GM12878 (cell line): ENCODE results near the gene SEMA3G. TPM values are rescaled to one million over a fixed set of nuclear protein-coding genes. Genes with fewer than 3 reads are reported as not detected.

ENCODE experiments used
- ATAC-seq: fragments of 200-7000 bp; cut with Tn5 transposase; 3 replicates; pipeline ENCODE4 v1.9.1; 2020; ENCODE audit warnings: mild to moderate bottlenecking, moderate library complexity
- BruUV-seq: library from RNA; stranded (reverse); fragments of 400-500 nt; replicated peaks from 2 replicates; lab custom pipeline; 2021; lab: Mats Ljungman, UMichigan
- CTCF ChIA-PET: fragments of 300-600 bp; sonication (Branson Sonifier 250); formaldehyde crosslinking; extraction: SDS; loops from one replicate; lab custom pipeline; 2021; ENCODE audit warnings: inconsistent platforms; lab: Yijun Ruan, JAX
- POLR2A ChIA-PET: fragments of 350-600 bp; formaldehyde crosslinking; extraction: SDS; loops from one replicate; lab custom pipeline; 2021; ENCODE audit warnings: inconsistent platforms; lab: Charles Lee
- RAD21 ChIA-PET: fragments of 300-600 bp; sonication (Branson Sonifier 250); formaldehyde crosslinking; loops from one replicate; lab custom pipeline; 2023; ENCODE audit warnings: antibody characterized with exemption; ENCODE audit not compliant: unreplicated experiment; lab: Charles Lee
- SMC1A ChIA-PET: fragments of 300-600 bp; sonication (Branson Sonifier 250); formaldehyde crosslinking; loops from one replicate; lab custom pipeline; 2023; ENCODE audit not compliant: unreplicated experiment, uncharacterized antibody; lab: Charles Lee
- DNase-seq: peaks from one replicate; pipeline ENCODE4 v3.0.0-alpha.2; 2011; ENCODE audit warnings: low read depth, low spot score
- FAIRE-seq: peaks from 3 replicates; lab custom pipeline; 2011; peaks lifted over from hg19 to GRCh38; lab: Jason Lieb, UNC
- H2AFZ ChIP-seq: 2 replicates; pipeline ENCODE4 v1.6.0; 2011; ENCODE audit warnings: low read depth, low read length, control low read depth; ENCODE audit not compliant: control insufficient read depth
- H3K27ac ChIP-seq: 2 replicates; pipeline ENCODE4 v1.5.1; 2011; ENCODE audit warnings: control low read depth; ENCODE audit not compliant: control insufficient read depth, insufficient read depth
- H3K27me3 ChIP-seq, 2 experiments: replicated peaks in 1 of 2; 2 replicates each; pipeline versions ENCODE4 v1.6.0 to v1.6.1; 2011; ENCODE audit warnings: low read length in 1 of 2; ENCODE audit not compliant: control insufficient read depth in 2 of 2, insufficient read depth in 2 of 2
- H3K36me3 ChIP-seq, 2 experiments: 2 replicates each; pipeline ENCODE4 v1.5.1; 2011; ENCODE audit warnings: low read length in 1 of 2; ENCODE audit not compliant: control insufficient read depth in 2 of 2, insufficient read depth in 2 of 2
- H3K4me1 ChIP-seq: 2 replicates; pipeline ENCODE4 v1.6.1; 2011; ENCODE audit warnings: mild to moderate bottlenecking, low read length, moderate library complexity, mixed read lengths; ENCODE audit not compliant: control insufficient read depth, insufficient read depth
- H3K4me2 ChIP-seq: 2 replicates; pipeline ENCODE4 v1.6.0; 2011; ENCODE audit warnings: control low read depth; ENCODE audit not compliant: control insufficient read depth, insufficient read depth
- H3K4me3 ChIP-seq: fragments of 200-600 bp; sonication (generic); 2 replicates; pipeline ENCODE4 v1.5.1; 2016
- H3K79me2 ChIP-seq: 2 replicates; pipeline ENCODE4 v1.6.0; 2011; ENCODE audit warnings: low read length; ENCODE audit not compliant: control insufficient read depth, insufficient read depth
- H3K9ac ChIP-seq: 2 replicates; pipeline ENCODE4 v1.8.0; 2011; ENCODE audit warnings: low read length, control low read depth, mixed read lengths; ENCODE audit not compliant: control insufficient read depth, insufficient read depth
- H3K9me3 ChIP-seq: replicated peaks from 3 replicates; pipeline ENCODE4 v1.5.1; 2011; ENCODE audit warnings: mild to moderate bottlenecking, low read length; ENCODE audit not compliant: control insufficient read depth, insufficient read depth
- H4K20me1 ChIP-seq: 2 replicates; pipeline ENCODE4 v1.6.0; 2011; ENCODE audit not compliant: control insufficient read depth, insufficient read depth
- CBX5 ChIP-seq: sonication (generic); IDR thresholded peaks from 2 replicates; pipeline ENCODE4 v1.6.1; 2016; ENCODE audit warnings: low read depth, moderate library complexity, mild to moderate bottlenecking, inconsistent platforms
- NFYA ChIP-seq: IDR thresholded peaks from 2 replicates; pipeline ENCODE4 v1.6.1; 2011; ENCODE audit warnings: low read depth, mild to moderate bottlenecking, low read length, improper control_type of control experiment, borderline replicate concordance
- SMAD1 ChIP-seq: fragments of 450-650 bp; IDR thresholded peaks from 2 replicates; pipeline ENCODE4 v1.6.1; 2018; ENCODE audit warnings: mild to moderate bottlenecking, low read depth; ENCODE audit not compliant: partially characterized antibody
- SRF ChIP-seq, 2 experiments: IDR thresholded peaks; 2 replicates each; pipeline ENCODE4 v1.6.1; 2011; ENCODE audit warnings: low read depth in 2 of 2, low read length in 2 of 2, mild to moderate bottlenecking in 1 of 2, moderate library complexity in 1 of 2
- ZNF384 ChIP-seq: IDR thresholded peaks from 2 replicates; pipeline ENCODE4 v1.6.1; 2012; ENCODE audit warnings: low read depth, mild to moderate bottlenecking, low read length, improper control_type of control experiment, borderline replicate concordance
- ZNF687 ChIP-seq: fragments of 450-650 bp; IDR thresholded peaks from 2 replicates; pipeline ENCODE4 v1.6.1; 2017; ENCODE audit warnings: mild to moderate bottlenecking, moderate library complexity
- WGBS: methylation state at CpG from one replicate; pipeline ENCODE4 v1.1.6; 2016; ENCODE audit warnings: low lambda C conversion rate; ENCODE audit not compliant: insufficient replicate concordance, insufficient coverage; ENCODE audit errors: missing lambda C conversion rate; 5-methylcytosine and 5-hydroxymethylcytosine counted together
- in situ Hi-C: fragments of 300-500 bp; cut with MboI; formaldehyde crosslinking; loops from 9 replicates; pipeline ENCODE4 v1.14.3; 2018; ENCODE audit warnings: mixed read lengths
- intact Hi-C: fragments of 100-400 bp; cut with micrococcal nuclease; formaldehyde crosslinking; loops from one replicate; pipeline ENCODE4 v1.14.2; 2022; ENCODE audit not compliant: unreplicated experiment
- polyA plus RNA-seq, 11 experiments: library from polyadenylated mRNA; depleted of rRNA in 4 of 11; unstranded in 6 of 11; stranded (reverse) in 5 of 11; fragments of >200 nt; fragmentation: Nextera tagmentation in 4 of 11; fragmentation: Illumina TruSeq in 1 of 11; extraction: Ambion mirVana in 4 of 11; extraction: Trizol in 1 of 11; gene quantifications; 1 replicate in 1 of 11; 2 replicates in 10 of 11; pipeline versions ENCODE4 v1.2.1 to v1.2.3, GENCODE V29; 2011 to 2016; ENCODE audit warnings: inconsistent platforms in 2 of 11, missing spikeins in 2 of 11, low read depth in 1 of 11
- total RNA-seq, 4 experiments: library from RNA; depleted of rRNA in 3 of 4; stranded (reverse); fragments of >200 nt in 3 of 4; fragmentation: Illumina TruSeq in 1 of 4; extraction: Trizol in 1 of 4; gene quantifications; 2 replicates each; pipeline versions ENCODE4 v1.2.1 to v1.2.3, GENCODE V29; 2013 to 2021
- TF ChIP-seq, protein P1 (sequence below), 3 experiments: IDR thresholded peaks in 2 of 3; conservative IDR thresholded peaks in 1 of 3; 2 replicates each; pipeline ENCODE4 v1.5.1; 2011; ENCODE audit warnings: low read depth in 3 of 3, low read length in 3 of 3, mild to moderate bottlenecking in 3 of 3, control low read depth in 2 of 3, moderate library complexity in 2 of 3, inconsistent platforms in 1 of 3, mixed read lengths in 1 of 3; ENCODE audit not compliant: control insufficient read depth in 2 of 3, insufficient read depth in 1 of 3; ENCODE audit errors: extremely low read depth in 1 of 3
- TF ChIP-seq, protein P2 (sequence below): IDR thresholded peaks from 2 replicates; pipeline ENCODE4 v1.6.1; 2012; ENCODE audit warnings: low read depth, low read length, improper control_type of control experiment

Gene SEMA3G
- total and polyA plus RNA-seq, 10 of the 15 experiments (the other 5 are each of a cell fraction or from before 2014, with no cell fraction given), result 0.03 to 0.04 TPM; not detected in 8

DNA sequence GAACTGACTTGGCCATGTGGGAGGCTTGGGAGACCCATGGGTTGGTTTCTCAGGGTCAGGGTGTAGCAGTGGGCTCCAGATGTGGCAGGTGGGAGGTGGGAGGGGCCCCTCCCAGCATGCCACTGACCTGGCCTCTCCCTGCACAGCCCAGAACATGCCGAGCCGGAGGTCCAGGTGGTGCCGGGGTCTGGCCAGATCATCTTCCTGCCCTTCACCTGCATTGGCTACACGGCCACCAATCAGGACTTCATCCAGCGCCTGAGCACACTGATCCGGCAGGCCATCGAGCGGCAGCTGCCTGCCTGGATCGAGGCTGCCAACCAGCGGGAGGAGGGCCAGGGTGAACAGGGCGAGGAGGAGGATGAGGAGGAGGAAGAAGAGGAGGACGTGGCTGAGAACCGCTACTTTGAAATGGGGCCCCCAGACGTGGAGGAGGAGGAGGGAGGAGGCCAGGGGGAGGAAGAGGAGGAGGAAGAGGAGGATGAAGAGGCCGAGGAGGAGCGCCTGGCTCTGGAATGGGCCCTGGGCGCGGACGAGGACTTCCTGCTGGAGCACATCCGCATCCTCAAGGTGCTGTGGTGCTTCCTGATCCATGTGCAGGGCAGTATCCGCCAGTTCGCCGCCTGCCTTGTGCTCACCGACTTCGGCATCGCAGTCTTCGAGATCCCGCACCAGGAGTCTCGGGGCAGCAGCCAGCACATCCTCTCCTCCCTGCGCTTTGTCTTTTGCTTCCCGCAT is 42.3 kb upstream of the SEMA3G start:
- no TSS peak for BruUV-seq
- no peak overlapping the region for H2AFZ ChIP-seq

More for the DNA sequence above, 42.3 kb upstream of the SEMA3G start:
- TF ChIP-seq, protein P1, sequence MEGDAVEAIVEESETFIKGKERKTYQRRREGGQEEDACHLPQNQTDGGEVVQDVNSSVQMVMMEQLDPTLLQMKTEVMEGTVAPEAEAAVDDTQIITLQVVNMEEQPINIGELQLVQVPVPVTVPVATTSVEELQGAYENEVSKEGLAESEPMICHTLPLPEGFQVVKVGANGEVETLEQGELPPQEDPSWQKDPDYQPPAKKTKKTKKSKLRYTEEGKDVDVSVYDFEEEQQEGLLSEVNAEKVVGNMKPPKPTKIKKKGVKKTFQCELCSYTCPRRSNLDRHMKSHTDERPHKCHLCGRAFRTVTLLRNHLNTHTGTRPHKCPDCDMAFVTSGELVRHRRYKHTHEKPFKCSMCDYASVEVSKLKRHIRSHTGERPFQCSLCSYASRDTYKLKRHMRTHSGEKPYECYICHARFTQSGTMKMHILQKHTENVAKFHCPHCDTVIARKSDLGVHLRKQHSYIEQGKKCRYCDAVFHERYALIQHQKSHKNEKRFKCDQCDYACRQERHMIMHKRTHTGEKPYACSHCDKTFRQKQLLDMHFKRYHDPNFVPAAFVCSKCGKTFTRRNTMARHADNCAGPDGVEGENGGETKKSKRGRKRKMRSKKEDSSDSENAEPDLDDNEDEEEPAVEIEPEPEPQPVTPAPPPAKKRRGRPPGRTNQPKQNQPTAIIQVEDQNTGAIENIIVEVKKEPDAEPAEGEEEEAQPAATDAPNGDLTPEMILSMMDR (IDR thresholded peaks at IDR 0.05 in 2 of 3, conservative IDR thresholded peaks at IDR 0.05 in 1 of 3; ENCODE audit: control insufficient read depth in 2 of 3, extremely low read depth in 1 of 3, insufficient read depth in 1 of 3, low read depth in 3 of 3, low read length in 3 of 3), result no peak
- TF ChIP-seq CBX5 (no peak), ZNF384 (no peak), NFYA (no peak), SRF (IDR thresholded peaks at IDR 0.05; ENCODE audit: low read depth in 2 of 2, low read length in 2 of 2) (no peak), SMAD1 (no peak), ZNF687 (no peak)
- TF ChIP-seq, protein P2, sequence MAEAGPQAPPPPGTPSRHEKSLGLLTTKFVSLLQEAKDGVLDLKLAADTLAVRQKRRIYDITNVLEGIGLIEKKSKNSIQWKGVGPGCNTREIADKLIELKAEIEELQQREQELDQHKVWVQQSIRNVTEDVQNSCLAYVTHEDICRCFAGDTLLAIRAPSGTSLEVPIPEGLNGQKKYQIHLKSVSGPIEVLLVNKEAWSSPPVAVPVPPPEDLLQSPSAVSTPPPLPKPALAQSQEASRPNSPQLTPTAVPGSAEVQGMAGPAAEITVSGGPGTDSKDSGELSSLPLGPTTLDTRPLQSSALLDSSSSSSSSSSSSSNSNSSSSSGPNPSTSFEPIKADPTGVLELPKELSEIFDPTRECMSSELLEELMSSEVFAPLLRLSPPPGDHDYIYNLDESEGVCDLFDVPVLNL, result no peak
- ChIA-PET RAD21 (no interaction called here), SMC1A (no interaction called here), POLR2A (no interaction called here), CTCF (no interaction called here)
- intact Hi-C loops, result no loop called here
- Histone ChIP-seq H3K27ac (no peak overlapping the region), H3K9ac (no peak overlapping the region), H3K9me3 (no peaks in the 10 kb centered on the region), H3K79me2 (no peaks in the 10 kb centered on the region), H3K27me3 (no peaks in the 10 kb centered on the region), H3K4me2 (no peak overlapping the region), H3K4me1 (no peaks in the 10 kb centered on the region), H4K20me1 (no peaks in the 10 kb centered on the region), H3K36me3 (peaks cover 6 to 30% of the 10 kb centered on the region in 2 experiments; a peak in 3 of 4 replicates), H3K4me3 (no peak overlapping the region)
- DNase-seq (no peak), FAIRE-seq (no peak), ATAC-seq (no peak)
- in situ Hi-C loops, result no loop called here
- 95% methylated on average over 30 of the region's 31 CpGs for WGBS
